NK-92 treated with Interleukin-12 subunit alpha and Interleukin-12 subunit beta, amount 100 ng/mL, for 24 hours (cell line): ENCODE measurements around the gene PBXIP1.
"Not testable (repeated sequence)": the region's sequence is repeated elsewhere in the genome, so short reads cannot be mapped to it uniquely, and the experiment has no call there.

Source experiments
- DNase-seq: peaks from one replicate; lab custom pipeline; 2025; lab: John Stamatoyannopoulos, UW

The PBXIP1 gene

DNA sequence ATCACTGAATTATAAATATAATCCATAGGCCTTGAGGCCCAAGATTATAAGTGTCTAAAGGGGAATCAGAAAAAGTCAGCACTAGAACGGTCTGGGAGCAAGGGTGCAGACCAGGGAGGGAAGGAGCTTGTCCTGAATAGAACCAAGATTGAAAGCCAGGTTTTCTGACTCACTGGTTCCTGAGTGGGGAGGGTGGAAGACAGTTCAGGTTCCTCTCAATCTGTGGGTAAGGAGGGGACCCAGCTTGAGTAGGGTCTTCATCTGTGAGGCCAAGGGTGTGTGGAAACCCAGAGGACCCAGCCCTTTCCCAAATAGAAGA lies 38.3 kb upstream of the PBXIP1 start:
- DNase-seq = no peak

DNA sequence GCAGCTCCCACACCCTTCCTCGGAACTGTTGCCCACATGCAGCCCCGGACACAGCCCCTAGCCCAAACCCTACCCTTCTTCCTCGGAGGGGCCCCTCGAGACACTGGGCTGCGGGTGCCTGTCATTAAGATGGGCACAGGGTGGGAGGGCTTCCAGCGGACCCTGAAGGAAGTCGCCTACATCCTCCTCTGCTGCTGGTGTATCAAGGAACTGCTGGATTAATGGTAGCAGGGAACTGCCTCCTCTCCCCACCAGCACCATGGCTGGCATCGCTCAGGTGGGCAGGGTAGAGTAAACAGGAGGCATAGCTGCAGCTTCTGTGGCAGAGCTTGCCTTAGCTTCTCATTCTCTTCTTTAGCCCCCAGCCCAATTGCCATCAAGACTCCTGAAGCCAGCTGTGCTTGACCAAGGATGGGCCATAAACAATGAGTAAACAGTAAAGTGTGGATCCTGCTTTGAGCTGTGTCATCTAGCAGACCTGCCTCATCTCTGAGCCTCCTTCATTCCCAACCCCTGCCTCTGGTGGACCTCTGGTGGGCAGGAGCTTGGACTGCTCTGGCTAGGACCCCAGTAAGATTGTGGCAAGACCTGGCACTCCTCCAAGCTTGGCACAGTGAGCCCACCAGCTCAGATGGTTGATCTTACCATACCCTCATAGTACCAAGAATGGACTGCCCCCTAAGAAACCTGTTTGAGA lies 37.8 kb upstream of the PBXIP1 start, which contains the start of gene LENEP:
Gene LENEP, plus strand, starts transcription at position 15 of the 697 bp plus-strand sequence. Its CDS starts 22 bp downstream, at position 37.
- no peak for DNase-seq

DNA sequence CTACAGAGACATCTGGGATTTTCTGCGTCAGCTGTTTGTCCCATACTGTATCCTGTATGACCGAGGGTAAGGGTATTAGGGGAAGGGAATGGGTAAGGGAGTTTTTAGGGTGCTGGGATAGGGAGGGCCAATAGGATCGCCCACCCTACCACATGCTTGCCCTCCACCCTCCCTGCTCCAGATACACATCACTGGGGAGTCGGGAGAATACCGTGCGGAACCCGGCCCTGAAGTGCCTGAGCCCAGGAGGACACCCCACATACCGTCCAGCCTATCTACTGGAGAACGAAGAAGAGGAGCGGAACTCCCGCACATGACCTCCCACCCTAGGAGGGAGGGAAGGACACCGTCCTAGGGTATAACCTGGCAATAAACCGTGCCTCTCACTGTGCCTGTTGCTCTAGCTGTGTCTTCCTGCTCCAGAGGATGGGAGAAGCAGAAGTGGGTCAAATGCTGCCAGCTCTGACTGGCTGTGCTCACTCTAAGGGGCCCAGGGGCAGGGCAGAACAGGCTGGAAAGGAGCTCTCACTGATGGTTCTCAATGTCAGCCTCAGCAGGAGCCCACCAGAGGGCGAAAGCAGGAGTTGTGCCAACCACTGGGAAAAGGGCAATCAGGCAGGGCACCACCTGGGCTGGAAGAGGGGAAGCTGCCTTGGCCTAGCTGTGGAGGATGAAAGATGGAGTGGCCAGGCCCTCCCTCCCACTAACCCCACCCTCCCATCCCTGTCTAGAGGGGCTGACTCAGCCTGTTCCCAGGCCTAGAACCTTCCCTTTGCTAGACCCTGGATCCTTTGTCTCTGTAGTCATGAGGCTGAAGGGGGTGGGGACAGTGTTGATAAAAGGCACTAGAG lies 37.0 kb upstream of the PBXIP1 start:
- no peak for DNase-seq

DNA sequence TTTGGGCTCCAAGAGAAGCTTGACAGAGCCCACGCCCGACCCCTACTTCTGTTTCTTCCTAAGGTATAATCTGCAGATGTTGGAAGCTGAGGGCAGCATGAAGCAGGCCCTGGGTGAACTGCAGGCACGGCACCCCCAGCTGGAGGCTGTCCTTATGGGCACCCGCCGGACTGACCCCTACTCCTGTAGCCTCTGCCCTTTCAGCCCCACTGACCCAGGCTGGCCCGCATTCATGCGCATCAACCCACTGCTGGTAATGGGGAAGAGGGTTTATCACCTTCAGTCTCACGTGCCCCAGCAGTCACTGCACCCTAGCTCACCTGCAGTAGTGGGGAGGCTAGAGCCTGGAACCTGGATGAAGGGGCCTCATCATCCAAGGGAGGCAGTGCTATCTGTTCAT lies 34.4 kb upstream of the PBXIP1 start:
- DNase-seq = no peak

DNA sequence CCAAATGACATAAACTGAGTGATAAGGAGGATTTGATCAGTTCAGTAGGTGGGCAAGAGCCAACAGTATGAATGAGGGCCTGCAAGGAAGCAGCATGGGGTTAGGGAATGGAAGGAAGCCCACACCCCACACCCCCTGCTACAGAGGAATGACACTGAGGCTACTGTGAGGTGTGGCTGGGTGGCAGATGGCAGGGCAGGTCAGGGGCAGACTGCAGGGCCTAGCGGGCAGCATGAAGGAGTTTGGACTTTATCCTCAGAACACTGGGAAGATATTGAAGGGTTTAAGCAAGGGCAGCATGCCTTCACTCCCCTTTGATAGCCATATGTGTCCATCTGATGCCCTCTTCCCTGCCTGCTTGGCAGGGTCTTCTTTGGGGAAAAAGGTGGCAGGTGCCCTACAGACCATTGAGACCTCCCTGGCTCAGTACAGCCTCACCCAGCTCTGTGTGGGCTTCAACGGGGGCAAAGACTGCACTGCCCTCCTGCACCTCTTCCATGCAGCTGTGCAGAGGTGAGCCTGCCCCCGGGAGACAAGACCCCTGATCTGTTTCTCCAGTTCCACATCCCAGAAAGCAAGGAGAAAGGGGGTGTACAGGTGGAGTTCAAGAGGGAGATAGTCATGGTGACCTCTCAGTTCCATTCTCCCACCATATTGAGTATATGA lies 33.4 kb upstream of the PBXIP1 start:
- no peak for DNase-seq

DNA sequence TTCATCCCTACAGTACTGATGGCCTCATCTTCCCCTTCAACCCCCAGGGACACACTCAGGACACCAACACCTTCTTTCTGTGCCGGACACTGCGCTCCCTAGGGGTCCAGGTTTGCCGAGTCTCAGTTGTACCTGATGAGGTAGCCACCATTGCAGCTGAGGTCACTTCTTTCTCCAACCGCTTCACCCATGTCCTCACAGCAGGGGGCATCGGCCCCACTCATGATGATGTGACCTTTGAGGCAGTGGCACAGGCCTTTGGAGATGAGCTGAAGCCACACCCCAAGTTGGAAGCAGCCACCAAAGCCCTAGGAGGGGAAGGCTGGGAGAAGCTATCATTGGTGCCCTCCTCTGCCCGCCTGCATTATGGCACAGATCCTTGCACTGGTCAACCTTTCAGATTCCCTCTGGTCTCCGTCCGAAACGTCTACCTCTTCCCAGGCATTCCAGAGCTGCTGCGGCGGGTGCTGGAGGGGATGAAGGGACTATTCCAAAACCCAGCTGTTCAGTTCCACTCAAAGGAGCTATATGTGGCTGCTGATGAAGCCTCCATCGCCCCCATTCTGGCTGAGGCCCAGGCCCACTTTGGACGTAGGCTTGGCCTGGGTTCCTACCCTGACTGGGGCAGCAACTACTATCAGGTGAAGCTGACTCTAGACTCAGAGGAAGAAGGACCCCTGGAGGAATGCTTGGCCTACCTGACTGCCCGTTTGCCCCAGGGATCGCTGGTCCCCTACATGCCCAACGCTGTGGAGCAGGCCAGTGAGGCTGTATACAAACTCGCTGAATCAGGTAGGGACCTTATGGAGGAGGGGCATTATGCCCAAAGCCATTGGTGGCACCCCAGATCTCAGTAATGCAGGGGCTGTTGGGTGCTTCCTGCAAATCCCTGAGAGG lies 32.4 kb upstream of the PBXIP1 start:
- no peak for DNase-seq

DNA sequence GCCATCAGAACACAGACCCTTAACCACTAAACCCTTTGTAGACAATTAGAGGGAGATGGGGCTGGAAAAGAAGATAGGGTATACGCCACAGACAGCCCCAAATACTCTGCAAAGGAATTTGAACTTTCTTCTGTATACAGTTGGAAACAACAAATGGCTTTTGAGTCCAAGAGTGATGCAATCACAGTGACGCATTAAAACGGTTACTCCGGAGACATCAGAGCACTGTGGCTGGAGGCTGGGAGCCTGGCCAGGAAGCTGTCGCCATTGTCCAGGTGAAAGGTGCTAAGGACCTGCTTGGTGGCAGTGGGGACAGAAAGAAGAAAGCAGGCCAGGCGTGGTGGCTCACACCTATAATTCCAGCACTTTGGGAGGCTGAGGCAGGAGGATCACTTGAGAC lies 31.4 kb upstream of the PBXIP1 start:
- no peak for DNase-seq

DNA sequence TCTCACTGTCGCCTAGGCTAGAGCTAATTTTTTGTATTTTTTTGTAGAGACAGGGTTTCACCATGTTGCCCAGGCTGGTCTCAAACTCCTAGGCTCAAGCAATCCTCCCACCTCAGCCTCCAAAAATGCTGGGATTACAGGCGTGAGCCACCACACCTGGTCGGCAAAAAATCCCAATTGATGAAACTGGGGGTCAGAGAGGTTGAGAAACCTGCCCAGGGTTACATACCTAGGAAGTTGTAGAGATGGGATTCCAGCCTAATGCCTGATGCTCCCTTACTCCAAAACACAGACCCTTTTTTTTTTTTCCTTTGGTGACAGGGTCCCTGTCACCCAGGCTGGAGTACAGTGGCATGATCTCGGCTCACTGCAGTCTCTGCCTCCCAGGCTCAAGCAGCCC lies 30.8 kb upstream of the PBXIP1 start:
- DNase-seq = not testable (repeated sequence)

DNA sequence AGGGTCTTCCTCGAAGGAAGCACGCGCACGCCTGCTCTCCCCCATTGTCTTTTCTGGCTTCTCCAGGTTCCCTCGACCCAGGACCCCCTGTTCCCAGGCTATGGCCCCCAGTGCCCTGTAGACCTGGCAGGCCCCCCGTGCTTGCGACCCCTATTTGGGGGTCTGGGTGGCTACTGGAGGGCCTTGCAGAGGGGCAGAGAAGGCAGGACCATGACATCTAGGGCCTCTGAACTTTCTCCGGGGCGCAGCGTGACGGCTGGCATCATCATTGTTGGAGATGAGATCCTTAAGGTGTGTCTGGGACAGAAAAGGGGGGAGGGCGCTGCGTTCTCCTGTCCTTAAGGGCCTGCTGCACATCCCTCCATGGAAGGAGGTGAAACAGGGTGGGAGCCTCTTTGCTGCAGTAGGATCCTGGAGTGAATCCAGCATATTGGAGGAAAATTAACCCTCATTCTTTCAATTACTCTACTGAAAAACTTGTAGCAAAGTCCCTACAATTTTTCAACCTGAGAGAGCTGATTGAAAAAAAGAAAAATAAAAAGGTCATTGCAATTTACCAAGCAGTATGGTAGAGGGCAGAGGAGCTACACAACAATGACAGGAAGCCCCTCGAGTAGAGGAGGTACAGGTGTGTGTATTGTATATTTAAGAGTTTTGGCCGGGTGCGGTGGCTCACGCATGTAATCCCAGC lies 28.0 kb upstream of the PBXIP1 start:
- DNase-seq = no peak

DNA sequence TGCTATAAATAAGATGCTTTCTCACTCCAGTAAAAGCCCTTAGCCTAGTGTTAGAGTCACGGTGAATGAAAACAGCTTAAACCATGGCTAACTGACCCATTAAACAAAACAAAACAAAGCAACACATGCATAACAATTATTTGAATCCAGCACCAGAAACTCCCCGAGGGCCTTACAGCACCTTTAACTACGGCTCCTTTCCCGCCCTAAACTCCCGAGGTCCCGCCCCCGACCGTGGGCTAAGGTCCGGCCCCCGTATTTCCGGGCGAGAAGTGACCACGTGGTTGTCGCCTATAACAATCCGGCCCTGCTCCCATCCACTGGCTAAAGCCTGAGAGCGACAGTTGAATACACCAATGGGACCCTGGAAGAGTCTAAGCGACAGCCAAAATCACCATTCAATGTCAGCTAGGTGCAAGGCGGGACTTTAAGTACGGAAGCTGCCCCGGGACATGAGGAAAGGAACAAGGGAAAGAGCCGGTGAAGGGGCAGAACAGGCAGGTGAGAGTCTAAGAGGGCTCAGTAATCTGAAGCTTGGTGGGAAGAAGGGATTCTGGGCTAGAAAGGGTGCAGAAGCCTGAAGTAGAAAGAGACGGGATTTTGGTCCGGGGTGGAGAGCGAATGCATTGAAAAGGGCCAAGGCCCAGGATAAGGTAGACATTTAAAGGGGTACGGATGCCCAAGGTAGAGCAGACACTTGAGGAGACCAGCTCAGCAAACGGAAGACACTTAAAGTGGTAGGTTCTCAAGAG lies 27.2 kb upstream of the PBXIP1 start, which contains the start of gene FLAD1:
Gene FLAD1, plus strand, starts transcription at position 448 of the 752 bp plus-strand sequence. CDS start 351 bp downstream, outside the sequence.
- peak; percentile 93 for DNase-seq

DNA sequence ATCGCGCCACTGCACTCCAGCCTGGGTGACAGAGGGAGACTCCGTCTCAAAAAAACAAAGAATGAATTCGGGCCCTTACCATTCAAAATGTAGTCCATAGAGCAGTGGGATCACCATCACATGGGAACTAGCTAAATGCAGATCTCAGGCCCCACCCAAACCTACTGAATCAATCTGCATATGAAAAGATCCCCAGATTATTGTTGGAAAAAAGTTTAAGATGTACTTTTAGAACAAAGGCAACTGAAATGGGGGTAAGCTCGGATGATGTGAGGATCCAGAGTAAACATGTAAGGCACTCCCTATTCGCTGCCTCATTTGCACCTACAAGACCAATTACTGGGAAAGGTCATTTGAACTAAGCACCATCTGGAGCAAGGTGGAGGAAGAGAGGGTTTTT lies 26.4 kb upstream of the PBXIP1 start:
- DNase-seq = no peak

DNA sequence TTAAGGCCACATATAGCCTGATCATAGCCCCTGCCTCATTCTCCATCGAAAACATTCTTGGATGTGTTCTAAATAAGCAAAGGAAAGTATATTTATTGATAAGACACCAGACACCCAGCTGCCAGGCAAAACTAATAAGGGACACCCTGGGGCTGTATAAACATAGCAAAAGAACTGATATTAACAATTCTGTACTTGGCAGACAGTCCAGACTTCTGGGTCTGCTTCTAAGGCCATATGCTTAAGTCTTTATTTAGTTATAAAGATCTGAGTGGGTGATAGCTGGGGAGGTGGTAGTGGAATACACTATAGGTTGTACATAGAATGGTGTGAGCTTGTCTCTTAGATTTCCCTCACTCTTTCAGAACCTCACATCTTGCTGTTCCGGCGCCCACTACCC lies 22.5 kb upstream of the PBXIP1 start:
- DNase-seq = no peak

DNA sequence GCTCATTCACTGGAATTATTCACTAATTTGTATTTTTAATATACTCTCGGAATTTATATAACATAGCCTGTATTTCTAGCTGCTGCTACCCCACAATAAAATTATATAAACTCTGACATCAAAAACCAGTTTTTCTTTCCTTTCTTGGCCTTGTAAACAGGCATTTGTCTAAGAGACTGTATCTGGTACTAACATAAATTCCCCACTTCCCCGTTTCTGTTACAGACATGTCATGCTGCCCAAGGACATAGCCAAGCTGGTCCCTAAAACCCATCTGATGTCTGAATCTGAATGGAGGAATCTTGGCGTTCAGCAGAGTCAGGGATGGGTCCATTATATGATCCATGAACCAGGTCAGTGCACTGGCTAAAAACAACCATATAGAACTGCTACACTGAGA lies 21.9 kb upstream of the PBXIP1 start:
- DNase-seq = not testable (repeated sequence)

DNA sequence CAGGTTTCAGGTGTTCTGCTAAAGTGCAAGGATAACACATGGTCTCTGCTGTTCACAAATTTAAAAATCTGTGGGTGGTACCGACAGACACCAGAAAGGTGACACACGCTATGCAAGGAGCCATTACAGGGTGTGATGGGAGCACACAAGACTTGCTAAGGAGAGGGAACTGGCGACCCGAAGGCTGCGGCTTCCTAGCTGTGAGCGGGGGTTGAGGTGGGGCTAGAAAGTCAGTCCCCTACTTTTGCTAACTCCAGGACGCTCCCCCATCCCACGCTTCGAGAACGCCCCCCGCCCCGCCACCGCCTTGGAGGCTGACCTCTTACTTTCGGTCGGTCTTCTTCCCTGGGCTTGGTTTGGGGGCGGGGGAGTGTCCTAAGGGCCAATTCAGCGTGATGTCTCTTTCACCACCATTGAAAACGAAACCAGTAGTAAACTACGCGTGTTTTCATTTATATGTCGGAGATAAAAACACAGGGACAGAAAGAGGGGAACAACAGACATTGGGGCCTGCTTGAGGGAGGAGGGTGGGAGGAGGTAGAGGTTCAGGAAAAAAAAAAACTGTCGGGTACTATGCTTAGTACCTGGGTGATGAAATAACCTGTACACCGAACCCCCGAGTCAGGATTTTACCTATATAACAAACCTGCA lies 19.6 kb upstream of the PBXIP1 start:
- DNase-seq = peak; percentile 54

DNA sequence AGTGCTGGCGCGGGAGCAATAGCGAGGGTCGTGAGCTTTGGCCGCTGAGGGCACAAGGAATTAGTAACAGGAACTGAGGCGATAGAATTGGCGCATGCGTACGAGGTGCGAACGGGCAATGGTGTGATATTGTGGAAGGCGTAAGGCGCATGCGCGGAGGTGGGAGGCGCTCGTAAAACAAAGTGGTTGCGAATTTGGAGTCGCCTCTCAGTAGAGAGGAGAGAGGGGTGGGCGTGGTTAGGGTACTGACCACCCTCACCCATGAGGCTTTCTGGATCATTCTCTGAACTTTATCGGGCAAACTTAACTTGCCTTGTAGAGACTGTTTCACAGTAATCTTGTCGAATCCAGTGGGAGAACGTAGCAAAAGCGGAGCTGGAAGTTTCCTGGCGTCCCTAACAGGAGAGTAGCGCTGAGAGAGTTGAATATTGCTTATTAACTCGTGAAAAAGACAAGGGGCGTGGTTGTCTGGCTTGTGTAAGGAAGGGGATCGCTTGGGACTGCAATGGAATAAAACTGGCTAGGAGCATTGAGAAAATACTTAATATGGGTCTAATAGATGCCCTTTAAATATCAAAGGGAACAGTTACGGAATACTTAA lies 19.0 kb upstream of the PBXIP1 start:
- DNase-seq = peak; percentile 95

DNA sequence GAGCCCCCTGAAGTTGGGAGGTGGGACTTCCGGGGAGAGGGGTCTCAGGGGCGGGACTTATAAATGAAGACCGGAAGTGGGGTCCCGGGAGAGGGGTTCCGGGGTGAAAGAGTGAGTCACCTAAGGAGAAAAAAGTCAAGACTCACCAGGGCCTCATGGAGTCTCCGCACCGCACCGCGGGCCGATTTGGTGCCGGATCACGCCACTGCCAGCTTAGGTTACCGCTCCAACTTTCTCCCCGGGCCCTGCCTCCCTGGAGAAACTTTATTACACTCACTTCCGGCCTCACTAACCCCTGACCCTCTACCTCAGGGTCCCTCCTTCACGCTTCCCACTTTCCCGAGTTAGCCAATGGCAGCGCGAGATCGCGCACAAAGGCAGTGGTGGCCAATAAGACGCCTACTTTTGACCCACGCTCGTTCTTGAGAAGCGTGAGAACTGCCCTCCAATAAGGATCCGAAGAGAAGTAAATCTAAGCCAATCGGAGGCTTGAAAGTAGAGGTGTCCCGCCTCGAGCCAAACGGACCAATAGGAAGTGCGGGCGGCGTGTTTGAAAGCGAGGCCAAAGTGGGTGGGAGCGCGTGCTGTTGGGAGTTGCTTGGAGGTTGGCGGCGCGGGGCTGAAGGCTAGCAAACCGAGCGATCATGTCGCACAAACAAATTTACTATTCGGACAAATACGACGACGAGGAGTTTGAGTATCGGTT lies 18.4 kb upstream of the PBXIP1 start, which contains the start of gene CKS1B:
Gene CKS1B, plus strand, starts transcription at position 580 of the 706 bp plus-strand sequence. Its CDS starts 65 bp downstream, at position 645.
- peak; percentile 98 for DNase-seq

DNA sequence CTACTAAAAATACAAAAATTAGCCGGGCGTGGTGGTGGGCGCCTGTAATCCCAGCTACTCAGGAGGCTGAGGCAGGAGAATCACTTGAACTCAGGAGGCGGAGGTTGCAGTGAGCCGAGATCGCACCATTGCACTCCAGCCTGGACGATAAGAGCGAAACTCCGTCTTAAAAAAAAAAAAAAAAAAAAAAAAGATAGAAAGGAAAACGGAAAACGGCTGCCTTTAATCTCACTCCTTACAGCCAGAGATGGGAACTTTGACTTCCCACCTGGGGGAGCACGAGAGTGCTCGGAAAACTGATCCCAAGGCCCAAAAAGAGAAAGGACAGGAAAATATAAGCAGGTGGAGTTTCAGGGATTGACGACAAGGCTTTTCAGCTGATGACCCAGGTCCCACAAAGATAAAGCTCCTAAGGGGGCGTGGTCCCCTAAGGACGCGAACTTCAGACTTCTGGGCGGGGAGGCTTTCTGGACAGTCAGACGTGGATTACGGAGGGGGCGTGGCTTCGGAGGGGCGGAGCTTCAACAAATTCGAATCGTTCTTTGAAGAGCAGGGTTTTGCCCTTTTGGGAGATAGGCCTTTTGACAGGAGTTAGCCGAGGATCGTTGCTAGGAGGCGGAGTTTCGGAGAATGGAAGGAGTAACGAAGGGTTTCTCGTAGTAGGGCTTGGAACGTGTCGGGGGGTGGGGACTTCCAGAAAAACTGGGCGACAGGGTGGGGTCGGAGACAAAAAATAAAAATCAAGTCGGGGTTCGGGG lies 17.6 kb upstream of the PBXIP1 start:
- peak; percentile 81 for DNase-seq
